GM19372 (cell line): Measurements from ENCODE around the gene DAPK1.

Experiments
- ATAC-seq: cut with Tn5 transposase; IDR thresholded peaks from one replicate; pipeline ENCODE4 v1.9.1; 2021; ENCODE audit warnings: mild to moderate bottlenecking, low read depth, moderate library complexity; ENCODE audit not compliant: unreplicated experiment

The DAPK1 gene

DNA sequence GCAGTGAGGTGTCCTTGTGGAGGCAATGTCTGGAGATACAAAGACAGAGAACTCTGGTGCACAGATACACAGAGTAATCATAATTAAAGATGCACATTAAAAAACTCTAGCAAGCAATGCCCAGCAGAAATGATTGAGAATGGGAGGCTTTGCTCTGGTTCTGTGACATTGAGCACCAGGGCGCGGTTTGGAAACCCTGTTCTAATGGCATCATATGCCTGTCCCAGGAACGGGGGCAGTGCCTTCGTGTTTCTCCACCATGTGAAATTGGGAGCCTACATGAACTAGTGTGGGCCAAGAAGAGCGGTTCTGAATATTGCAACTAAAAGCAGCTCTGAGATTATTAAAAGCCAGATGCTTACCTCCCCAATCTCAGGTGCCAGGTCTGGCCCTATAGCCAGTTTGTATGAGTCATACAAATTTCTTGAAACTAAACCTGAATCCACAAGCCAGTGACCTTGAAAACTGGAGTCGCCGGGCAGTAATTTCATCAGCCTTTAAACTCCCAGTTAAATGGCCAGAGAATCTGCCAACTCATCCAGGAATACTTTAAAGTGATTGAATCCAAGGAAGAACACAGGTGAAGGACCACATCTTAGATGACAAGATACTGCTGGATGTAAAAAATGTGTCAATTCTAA is 206.1 kb downstream of the DAPK1 start:
- ATAC-seq = no peak

GRCh38 chr9:87704342-87704741 is 206.7 kb downstream of the DAPK1 start:
- ATAC-seq = no peak

GRCh38 chr9:87706066-87706739 is 208.5 kb downstream of the DAPK1 start:
- ATAC-seq = no peak

DNA sequence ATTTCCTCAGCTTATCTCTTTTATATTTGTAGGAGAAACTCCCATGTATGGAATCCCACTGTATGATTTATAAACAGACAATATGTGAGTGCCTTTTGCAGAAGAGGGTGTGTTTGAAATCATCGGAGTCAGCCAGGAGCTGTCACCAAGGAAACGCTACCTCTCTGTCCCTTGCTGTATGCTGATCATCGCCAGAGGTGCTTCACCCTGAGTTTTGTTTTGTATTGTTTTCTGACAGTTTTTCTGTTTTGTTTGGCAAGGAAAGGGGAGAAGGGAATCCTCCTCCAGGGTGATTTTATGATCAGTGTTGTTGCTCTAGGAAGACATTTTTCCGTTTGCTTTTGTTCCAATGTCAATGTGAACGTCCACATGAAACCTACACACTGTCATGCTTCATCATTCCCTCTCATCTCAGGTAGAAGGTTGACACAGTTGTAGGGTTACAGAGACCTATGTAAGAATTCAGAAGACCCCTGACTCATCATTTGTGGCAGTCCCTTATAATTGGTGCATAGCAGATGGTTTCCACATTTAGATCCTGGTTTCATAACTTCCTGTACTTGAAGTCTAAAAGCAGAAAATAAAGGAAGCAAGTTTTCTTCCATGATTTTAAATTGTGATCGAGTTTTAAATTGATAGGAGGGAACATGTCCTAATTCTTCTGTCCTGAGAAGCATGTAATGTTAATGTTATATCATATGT is 210.3 kb downstream of the DAPK1 start:
- no peak for ATAC-seq

- no peak for ATAC-seq
Measured at GRCh38 chr9:87708546-87708945, 210.9 kb downstream of the DAPK1 start.

DNA sequence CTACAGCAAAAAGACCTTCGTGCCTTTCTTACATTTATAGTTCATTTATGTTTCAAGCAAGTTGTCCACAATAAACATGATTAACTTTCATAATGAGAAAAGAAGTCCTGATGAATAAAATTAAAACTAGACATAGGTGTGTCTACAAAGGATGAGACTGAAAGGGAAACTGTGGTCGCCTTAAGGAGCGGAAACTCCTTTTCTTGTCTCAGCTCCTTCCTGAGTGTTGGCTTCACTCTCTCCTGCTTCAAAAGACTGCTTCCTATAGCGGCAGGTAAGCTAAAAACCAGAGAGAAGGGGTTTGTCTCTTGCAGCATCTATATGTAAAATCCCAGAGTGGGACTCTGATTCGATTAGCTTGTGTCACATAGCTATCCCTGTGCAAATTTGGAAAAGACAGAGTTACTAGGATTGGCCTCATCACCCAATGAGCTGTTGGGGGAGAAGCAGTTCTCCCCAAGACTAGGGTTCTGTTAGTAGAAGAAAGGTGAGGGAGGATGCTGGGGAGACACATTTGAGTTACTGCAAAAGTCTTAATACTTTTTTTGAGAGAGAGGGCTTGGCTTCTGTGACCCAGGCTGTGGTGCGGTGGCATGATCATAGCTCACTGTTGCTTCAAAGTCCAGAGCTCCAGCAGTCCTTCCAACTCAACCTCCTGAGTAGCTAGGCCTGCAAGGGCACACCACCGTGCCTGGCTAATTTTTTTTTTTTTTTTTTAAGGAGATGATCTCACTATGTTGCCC is 211.5 kb downstream of the DAPK1 start:
- ATAC-seq = no peak

GRCh38 chr9:87710443-87710842 is 212.8 kb downstream of the DAPK1 start:
- ATAC-seq = no peak

GRCh38 chr9:87711857-87712800 is 214.5 kb downstream of the DAPK1 start:
- ATAC-seq = no peak

GRCh38 chr9:87712801-87713277 is 215.2 kb downstream of the DAPK1 start:
- ATAC-seq = no peak

GRCh38 chr9:87713278-87713987 is 215.8 kb downstream of the DAPK1 start:
- no peak for ATAC-seq

- no peak for ATAC-seq
Measured at GRCh38 chr9:87713988-87714330, 216.3 kb downstream of the DAPK1 start.

DNA sequence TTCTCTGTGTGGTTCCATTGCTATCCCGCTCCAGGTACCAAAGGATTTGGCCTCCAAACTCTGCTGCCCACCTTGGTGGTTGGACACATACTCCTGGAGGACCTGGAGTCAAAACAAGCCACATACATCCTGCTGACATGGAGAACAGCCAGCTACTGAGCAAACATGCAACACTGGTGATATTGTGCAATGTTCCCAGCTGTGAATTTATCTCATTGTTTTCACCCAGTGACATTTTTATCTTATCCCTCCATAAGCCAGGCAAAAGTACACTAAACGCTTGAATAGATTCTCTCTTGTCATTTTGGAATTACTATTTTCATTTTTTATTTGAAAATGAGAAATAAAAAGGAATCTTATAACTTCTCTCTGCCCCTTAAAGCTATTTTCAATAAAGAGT is 217.2 kb downstream of the DAPK1 start:
- ATAC-seq = no peak

GRCh38 chr9:87716141-87716540 is 218.5 kb downstream of the DAPK1 start:
- no peak for ATAC-seq

DNA sequence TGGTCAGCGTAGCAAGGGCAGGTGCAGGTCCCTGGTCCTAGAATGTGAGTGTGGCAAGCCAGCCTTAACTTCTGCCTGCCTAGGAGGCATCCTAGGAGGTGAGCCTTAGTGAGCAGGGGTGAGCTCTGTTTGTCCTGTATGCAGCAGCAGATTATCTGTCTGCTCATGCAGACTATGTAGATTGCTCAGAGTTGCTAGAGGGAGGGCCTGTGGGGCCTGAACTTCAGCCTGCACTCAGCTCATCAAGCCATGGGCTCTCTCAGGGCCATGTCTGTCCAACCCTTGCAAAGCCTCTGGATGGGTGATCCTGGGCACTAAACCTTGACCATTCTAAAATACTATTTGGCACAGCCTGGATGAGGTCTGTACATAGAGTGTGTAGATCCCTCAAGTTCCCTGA is 219.8 kb downstream of the DAPK1 start:
- ATAC-seq = no peak

- ATAC-seq = no peak
Measured at GRCh38 chr9:87718231-87718630, 220.6 kb downstream of the DAPK1 start.

DNA sequence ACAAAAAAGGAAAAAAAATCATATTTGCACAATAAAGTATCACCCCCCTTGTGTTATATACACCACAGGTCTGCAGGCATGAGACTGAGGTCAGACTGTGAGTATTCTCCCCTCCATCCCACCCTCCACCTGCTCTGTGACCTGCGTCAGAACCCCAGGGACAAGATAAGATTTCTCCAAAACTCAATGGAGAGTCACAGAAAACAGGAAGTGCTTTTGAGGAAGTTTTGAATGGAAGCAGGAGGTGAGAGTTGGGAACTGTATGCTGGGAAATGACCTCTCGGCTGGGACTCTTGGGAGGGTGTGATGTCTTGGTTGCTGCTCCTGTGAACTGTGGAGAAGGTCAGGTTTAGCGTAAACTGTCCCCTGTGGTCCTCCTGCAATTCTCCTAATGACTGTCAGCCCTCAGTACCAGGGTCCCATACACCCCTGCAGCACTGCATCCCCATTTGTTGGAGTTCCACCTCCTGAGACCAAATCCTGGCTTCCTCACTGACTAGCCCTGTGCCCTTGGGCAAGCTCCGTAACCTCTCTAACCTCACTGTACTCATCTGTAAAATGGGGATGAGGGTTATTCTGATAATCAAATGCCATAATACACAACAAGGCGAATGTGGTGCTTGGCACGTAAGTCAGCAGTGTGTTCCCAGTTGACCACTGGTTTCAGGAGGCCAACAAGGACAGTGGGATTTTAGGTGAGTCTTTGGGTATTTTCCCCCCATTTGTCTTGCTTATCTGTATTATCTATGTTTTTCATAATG is 221.4 kb downstream of the DAPK1 start:
- ATAC-seq = no peak

DNA sequence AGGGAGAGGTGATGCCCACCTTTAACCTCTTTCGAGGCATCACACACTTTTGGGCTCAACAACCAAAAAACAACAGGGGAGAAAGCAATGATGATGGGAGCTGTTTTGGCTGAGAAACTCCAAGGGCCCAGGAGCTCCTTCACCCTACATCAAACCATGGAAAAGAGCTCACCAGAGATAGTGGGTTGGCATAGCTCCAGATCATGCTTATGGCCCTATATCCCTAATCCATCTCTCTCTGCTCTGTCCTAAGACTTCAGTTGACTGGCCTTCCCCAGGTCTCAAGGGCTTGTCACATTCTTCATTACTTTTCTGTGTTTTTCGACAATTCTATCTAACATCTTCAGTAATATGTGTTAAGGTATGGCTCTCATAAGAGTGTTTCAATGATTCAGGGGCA is 222.5 kb downstream of the DAPK1 start:
- ATAC-seq = no peak

DNA sequence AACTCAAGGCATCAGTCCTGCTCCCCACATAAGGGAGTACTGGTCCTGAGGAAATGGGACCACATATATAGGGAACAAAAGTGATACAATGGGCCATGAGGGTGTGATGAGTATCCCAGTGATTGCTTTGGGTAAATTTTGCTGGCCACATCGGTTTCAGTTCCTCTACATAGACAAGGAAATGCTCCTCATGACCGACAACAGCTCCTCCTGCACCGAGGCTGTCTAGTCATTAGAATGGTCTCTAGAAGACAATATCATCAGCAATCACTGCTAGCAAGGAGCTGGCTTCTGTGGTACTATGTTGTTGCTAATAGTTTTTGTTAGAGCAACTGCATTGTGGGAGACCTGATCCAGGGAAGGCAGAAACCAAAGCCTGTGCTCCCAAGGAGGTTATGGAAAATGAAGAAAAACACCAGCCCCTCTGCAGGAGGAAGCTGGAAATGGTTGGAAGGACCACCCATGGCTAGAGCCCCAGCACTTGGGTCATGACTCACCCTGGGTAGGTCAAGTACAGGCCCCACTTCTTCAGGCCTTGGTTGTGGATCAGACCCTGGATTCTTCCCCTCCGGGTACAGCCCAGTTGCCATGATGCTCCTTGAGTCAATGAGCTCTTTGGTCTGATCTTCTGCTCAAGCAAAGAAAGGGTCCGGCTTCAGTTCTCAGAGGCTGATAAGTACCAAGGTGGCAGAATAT is 224.9 kb downstream of the DAPK1 start:
- no peak for ATAC-seq
